NT2/D1 (cell line): ENCODE data around the gene ANKLE2.

Source experiments
- DNase-seq: peaks from one replicate; pipeline ENCODE4 v3.0.0-alpha.2; 2011; ENCODE audit warnings: low read depth, low spot score
- H3K27me3 ChIP-seq: 2 replicates; pipeline ENCODE4 v1.6.0; 2011; ENCODE audit warnings: mild to moderate bottlenecking; ENCODE audit not compliant: insufficient read length, insufficient read depth
- H3K36me3 ChIP-seq: 2 replicates; pipeline ENCODE4 v1.6.1; 2011; ENCODE audit warnings: mild to moderate bottlenecking, low read length, mixed read lengths; ENCODE audit not compliant: insufficient read depth, insufficient read length
- H3K4me1 ChIP-seq: 2 replicates; pipeline ENCODE4 v1.5.1; 2011; ENCODE audit not compliant: insufficient read depth, insufficient read length
- H3K4me3 ChIP-seq: 2 replicates; pipeline ENCODE4 v1.5.1; 2011; ENCODE audit warnings: low read depth; ENCODE audit not compliant: insufficient read length
- H3K9ac ChIP-seq: 2 replicates; pipeline ENCODE4 v1.6.0; 2011; ENCODE audit warnings: low read depth; ENCODE audit not compliant: insufficient read length
- H3K9me3 ChIP-seq: 2 replicates; pipeline ENCODE4 v1.5.1; 2011; ENCODE audit warnings: mild to moderate bottlenecking, low read length; ENCODE audit not compliant: insufficient read depth
- SUZ12 ChIP-seq: IDR thresholded peaks from 2 replicates; pipeline ENCODE4 v1.6.1; 2011; ENCODE audit not compliant: insufficient read length, insufficient read depth; ENCODE audit errors: extremely low read depth
- YY1 ChIP-seq: IDR thresholded peaks from 2 replicates; pipeline ENCODE4 v1.6.1; 2011; ENCODE audit not compliant: insufficient read length, insufficient read depth
- ZNF274 ChIP-seq: IDR thresholded peaks from 2 replicates; pipeline ENCODE4 v1.6.1; 2011; ENCODE audit warnings: mild to moderate bottlenecking, low read depth, low read length

Gene ANKLE2

GRCh38 chr12:132687211-132688164 is 74.1 kb downstream of the ANKLE2 start, which contains the start of the genes POLE and PXMP2:
Gene POLE, minus strand, starts transcription at chr12:132687342. Its CDS starts 27 bp downstream, at chr12:132687315.
Gene PXMP2, plus strand, starts transcription at chr12:132687587. Its CDS starts 84 bp downstream, at chr12:132687671.
- DNase-seq = peak; percentile 92
- TF ChIP-seq SUZ12 = peak; percentile 64
- no peak for TF ChIP-seq ZNF274
- Histone ChIP-seq H3K4me3 (peak within 1 kb of the TSS; percentile 79), H3K27me3 (peaks cover 19% of the 10 kb centered on the region), H3K4me1 (no peaks in the 10 kb centered on the region), H3K9ac (peak within 1 kb of the TSS; percentile 94), H3K36me3 (peaks cover 26% of the 10 kb centered on the region), H3K9me3 (no peaks in the 10 kb centered on the region)

- Histone ChIP-seq H3K27me3 (peaks cover 19% of the 10 kb centered on the region), H3K4me3 (peak overlapping the region; percentile 79), H3K9ac (peak overlapping the region; percentile 85), H3K4me1 (no peaks in the 10 kb centered on the region), H3K9me3 (no peaks in the 10 kb centered on the region), H3K36me3 (peaks cover 24% of the 10 kb centered on the region)
- no peak for TF ChIP-seq ZNF274
- TF ChIP-seq YY1 = no peak
- no peak for TF ChIP-seq SUZ12
- DNase-seq = no peak
These were observed 74.8 kb downstream of the ANKLE2 start for GRCh38 chr12:132686825-132687210.

DNA sequence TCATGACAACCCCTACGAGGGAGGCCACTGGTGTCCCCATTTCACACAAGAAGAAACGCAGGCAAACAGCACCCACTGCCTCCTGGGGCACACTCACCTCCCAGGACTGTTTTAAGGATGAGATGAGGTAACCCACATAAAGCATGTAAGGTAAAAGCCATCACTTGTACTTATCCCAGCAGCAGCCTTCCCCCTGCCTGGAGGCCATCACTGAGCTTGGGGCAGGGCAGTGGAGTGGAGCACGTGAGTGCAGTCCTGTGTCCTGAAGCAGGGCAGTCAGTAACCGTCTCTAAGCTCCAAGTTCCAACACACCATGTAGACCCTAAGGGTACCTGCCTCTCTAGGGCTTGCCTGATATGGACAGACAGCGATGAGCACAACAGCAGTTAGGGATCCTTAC is 76.2 kb downstream of the ANKLE2 start:
- peaks cover 19% of the 10 kb centered on the region for H3K27me3 ChIP-seq
- H3K36me3 ChIP-seq = peaks cover 23% of the 10 kb centered on the region
- H3K4me1 ChIP-seq = no peaks in the 10 kb centered on the region
- no peak for DNase-seq
- H3K9ac ChIP-seq = peak overlapping the region; percentile 57
- no peak overlapping the region for H3K4me3 ChIP-seq
- TF ChIP-seq SUZ12 (no peak), YY1 (no peak), ZNF274 (no peak)
- H3K9me3 ChIP-seq = no peaks in the 10 kb centered on the region

DNA sequence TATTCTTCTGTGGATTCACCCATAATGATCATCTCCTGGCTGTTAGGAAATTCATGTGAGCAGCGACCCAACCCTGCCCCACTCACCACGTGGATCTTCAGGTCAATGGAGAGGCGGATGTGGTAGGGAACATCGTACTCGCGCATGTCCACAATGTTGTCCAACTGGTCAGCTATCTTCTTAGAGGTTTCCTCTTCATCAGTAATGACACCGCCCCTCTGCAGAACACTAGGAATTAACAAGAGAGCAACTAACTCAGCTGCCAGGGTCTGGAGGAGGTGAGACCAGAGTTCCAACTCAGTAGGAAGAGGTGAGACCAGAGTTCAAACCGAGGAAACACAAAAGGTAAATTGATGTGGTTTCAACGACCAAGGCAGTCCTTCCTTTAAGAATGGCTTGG is 84.1 kb downstream of the ANKLE2 start:
- H3K9me3 ChIP-seq = no peaks in the 10 kb centered on the region
- DNase-seq = no peak
- no peaks in the 10 kb centered on the region for H3K27me3 ChIP-seq
- TF ChIP-seq SUZ12 = no peak
- TF ChIP-seq ZNF274 = no peak
- TF ChIP-seq YY1 = no peak
- H3K4me1 ChIP-seq = no peaks in the 10 kb centered on the region
- H3K36me3 ChIP-seq = peaks cover 84% of the 10 kb centered on the region
- H3K4me3 ChIP-seq = no peak overlapping the region
- no peak overlapping the region for H3K9ac ChIP-seq

- no peaks in the 10 kb centered on the region for H3K27me3 ChIP-seq
- no peaks in the 10 kb centered on the region for H3K9me3 ChIP-seq
- H3K4me3 ChIP-seq = no peak overlapping the region
- H3K36me3 ChIP-seq = peaks cover 97% of the 10 kb centered on the region
- DNase-seq = no peak
- TF ChIP-seq YY1 (no peak), SUZ12 (no peak)
- H3K9ac ChIP-seq = no peak overlapping the region
- no peaks in the 10 kb centered on the region for H3K4me1 ChIP-seq
These were observed 85.7 kb downstream of the ANKLE2 start for GRCh38 chr12:132675757-132676432.
